ENCODE data around the gene RGS12.

Gene RGS12

DNA sequence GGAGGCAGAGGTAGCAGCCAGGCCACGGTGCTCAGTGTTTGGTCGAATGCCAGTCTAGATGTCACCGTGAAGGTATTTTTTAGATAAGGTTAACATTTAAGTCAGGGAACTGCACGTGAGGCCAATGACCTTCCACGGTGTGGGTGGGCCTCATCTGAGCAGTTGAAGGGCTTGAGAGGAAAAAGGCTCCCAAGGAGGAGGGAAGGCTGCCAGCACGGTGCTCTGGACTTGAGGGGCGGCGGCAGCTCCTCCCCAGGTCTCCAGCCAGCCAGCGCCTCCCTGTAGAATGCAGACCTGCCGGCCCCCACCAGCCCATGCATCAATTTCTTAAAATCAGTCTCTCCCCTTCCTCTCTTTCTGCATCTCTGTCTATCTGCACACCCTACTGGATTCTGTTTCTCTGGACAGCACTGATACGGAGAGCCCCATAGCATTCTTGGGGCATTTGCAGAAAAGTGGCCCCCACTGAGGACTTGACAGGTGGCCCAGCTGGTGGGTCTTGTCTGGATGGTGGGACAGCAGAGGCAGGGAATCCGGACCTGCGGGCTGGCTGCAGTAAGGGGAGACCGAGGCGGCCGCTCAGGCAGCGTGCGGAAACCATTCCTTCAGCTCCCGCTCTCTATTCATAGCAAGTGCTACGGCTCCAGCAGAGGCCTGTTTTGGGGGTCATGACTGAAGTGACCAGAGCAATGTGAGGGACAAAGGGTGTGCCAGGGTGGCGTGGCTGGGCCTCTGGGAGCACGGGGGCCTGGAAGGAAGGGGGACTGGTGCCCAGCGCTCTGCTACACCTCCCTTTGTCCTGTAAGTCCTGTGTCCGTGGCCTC is 7.9 kb upstream of the RGS12 start:
- DNase-seq = no peak

DNA sequence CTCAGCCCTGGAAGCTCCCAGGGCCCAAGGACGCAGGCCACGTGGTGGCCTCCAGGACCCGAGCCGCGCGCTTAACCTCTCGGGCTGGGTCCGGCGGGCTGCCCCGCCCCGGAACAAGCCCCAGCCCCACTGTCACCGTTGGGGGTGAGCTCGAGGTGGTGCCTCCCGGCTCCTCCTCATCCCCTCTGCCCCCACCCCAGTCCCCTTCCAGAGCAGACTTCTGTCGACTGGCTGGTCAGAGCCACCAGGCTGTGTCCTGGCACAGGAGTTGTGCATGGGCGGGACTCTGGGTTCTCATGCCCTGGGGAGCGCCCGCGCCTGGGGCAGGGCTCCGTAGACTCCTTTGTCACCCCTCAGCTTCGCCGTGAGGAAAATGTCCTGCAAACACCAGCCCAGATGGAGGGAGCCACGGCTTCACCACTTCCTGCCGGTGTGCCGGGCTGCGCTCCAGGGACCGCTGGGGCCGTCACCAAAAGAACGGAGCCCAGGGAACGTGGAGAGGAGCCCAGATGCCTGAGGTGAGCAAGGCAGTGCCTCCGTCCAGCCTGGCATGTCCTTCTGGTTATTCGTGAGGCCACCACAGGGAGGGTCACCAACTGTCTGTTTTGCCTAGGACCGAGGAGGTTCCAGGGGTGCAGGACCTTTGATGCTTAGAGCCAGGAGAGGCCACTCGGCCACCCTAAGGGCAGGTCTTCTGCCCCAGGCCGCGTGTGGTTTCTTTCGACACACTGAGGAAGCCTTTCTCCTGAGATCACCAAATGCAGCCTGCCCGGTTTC is 7.1 kb upstream of the RGS12 start:
- DNase-seq = no peak

DNA sequence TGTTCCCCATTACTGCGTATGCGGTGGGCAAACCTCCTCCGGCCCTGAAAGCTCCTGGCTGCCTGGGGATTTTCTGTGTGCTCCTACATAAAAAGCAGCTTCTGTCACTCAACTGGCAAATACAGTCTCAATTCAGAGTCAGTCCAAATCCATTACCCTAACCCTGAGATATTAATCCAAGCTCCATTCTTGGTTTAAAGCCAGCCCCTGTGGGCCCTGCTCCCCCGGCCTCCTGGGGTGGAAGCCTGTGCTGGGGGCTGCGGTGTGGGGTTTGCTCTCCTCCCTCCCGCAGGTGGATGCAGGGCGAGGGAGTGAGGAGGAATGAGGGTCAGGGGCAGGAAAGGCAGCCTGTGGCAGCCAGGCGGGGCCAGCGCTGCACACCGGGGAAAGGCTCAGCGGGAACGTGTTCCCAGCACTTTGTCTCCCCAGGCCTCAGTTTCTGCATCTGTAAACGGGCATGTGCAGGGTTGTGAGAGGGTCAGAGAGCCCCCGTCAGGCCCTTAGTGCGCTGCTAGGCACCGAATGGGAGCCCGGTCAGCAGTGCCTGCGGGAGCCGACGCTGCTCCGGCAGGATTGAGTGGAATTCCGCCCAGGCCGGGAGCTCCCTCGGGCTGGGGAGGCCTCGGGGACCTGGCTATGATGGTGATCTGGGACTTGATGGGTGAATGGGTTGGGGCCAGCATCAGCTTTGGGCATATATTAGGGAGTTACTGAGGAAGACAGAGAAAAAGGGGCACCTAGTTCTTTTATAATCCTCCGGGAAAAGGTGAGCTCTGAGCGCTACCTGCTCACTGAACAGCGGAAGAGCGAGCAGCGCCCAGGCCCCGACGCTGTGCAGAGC is 6.3 kb upstream of the RGS12 start:
- no peak for DNase-seq

DNA sequence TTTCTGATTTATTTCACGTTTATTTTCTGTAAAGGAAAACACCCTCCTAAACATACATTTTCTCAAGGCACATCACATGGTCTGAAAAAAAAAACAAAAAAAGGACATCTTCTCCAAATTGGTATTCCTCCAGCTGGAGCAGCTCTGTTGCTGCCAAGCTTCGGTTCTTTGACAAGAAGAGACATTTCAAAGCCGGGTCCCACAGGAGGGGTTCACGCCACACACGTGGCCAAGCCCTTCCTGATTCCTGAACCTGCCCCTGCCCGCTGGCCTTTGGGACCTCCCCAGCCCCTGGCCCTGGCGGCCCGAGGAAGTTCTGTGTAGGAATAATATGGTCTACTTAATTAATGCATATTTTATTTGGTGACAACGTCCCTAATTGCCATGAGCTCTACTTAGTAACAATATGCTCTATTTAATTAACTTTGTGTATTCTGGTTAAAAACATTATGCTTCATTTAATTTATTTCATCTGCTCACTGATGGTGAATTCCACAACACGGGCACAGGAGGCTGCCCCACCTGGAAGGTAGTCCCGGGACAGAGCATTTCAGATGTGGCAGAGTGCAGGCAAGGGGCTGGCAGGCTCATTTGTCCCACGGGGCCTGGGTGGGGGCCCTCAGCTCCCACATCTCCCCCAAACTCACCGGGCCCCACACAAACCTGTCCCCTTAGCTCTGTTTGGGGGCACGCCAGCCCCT is 5.4 kb upstream of the RGS12 start:
- no peak for DNase-seq

DNA sequence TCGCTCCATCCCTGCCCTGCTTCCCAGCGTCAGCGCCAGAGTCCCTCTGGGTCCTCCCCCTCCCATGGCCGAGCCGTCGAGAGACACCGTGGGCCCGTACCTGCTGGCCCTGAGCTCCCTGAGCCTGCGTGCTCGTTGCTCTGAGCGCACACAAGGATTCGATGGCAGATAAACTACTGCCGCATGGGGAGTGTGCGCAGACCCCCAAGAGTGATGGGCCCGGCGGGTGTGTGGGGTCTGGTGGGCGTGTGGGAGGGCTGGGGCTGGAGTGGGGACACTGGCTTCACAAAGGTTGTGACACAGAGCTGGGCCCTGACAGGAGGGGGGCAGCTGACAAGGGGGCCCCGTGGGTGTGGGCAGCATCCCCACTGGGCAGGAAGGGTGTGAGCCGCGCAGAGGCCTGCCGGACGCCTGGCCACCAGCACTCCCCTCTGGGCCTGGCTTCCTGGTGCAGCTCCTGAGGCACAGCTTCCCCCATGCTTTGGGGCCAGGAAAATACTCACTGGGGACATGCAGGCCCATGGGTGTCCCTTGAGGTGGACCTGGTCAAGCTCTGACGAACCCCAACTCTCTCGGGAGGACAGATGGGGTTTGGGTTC is 4.8 kb upstream of the RGS12 start:
- DNase-seq = no peak

DNA sequence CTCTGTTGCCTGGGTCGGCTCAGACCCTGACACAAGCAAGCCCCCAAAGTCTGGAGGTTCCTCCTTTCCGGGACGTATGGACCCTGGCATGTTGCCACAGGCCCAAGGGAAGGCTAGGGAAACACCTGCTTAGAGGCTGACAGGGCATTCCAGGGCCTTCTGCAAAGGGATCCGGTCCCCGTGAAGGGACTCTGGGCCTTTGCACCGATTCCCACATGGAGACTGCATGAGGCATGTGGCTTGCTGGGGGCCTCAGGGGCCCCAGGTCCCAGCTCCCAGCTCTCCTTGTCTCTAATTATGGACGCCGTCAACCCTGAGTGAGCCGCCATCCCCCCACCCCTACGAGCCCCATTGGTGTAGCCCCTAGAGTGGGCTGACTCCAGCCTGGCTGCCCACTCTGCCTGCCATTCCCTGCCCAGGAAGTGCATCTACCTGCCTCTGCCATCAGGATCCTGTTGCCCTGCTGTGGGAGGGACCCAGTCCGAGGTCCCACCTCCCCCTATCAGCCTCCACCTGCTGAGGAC is 4.2 kb upstream of the RGS12 start:
- DNase-seq = no peak

DNA sequence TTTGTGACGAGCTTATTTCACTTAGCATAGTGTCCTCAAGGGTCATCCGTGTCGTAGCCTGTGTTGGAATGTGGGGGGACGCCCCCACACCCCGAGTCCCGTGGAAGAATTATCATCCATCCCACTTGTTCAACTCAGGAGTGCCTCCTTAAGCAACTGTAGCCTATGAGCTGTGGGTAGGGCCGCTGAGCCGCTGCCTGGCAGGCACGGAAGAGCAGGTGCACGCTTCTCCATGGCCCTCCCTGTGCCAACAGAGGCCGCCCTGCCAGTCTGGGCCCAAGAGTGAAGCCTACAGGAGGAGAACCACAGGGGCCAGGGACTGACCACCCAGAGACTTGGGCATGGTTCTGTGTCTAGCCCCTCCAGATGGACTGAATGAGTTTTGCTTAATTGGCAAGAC is 2.3 kb upstream of the RGS12 start:
- no peak for DNase-seq

DNA sequence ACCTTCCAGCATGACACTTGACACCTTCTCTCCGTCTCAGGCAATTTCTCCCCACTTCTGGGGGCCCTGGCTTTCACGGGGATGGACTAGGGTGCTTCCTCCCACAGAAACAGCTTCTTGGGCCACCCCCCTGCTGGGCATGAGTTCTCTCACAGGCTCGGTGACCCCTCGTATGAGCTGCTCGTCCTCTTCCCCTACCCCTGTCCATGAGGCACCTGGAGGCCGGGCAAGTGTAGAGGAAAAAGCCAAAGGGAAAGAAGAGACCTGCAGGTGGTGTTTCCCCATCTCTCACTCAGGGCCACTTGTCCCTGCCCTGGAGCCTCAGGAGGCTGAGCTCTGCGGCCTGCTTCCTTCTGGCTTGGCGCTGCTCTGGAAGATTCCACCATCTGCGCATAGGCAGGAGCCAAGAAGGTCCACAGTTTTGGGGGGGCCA is 1.9 kb upstream of the RGS12 start:
- DNase-seq = no peak

DNA sequence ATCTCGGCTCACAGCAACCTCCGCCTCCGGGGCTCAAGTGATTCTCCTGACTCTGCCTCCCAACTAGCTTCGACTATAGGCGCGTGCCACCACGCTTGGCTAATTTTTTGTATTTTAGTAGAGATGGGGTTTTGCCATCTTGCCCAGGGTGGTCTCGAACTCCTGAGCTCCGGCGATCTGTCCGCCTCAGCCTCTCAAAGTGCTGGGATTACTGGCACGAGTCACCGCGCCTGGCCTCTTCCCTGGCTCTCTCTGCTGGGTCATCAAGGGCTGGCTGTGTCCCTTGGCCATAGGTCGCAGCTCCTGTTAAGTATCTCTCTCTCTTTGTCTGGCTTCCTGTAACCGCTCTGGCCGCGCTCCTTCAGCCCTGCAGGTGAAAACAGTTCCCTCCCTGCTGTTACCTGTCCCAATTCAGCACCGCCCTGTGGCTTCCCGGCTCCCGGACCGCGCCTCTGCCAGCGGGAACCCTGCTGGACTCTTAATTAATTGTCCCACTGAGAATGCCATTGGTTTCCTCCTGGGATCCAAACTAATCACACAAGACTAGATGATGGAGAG is 1.3 kb upstream of the RGS12 start:
- peak in 2 of 3 experiments; percentile 52 to 85 for DNase-seq

DNA sequence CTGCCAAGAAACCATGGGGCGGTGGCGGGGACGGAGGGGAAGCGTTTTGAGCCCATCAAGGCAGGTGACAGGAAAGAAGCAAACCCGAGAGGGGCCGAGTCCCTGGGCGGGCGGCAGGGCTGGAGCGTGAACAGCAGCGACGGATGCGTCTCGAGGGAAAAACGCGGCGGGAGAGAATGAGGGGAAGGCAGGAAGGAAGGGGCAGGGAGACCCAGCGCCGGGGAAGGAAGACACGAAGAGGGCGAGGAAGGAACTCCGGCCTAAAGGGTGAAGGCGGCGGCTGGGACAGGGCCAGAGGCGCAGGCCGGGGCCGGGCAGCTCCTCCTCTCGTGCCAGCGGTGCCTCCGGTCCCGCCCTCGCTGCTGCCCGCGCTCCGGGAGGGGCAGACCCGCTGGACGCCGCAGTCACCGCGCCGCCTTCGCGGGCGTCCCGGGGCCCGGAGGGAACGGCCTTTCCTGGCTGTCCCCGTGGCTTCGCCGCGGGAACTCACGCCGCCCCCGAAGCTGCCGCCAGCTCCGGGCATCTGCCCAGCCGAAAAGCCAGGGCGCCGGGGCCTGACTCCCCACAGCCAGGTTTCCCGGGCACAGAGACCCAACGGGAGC is 751 bp upstream of the RGS12 start:
- DNase-seq = peak in 2 of 3 experiments; percentile 63 to 80

DNA sequence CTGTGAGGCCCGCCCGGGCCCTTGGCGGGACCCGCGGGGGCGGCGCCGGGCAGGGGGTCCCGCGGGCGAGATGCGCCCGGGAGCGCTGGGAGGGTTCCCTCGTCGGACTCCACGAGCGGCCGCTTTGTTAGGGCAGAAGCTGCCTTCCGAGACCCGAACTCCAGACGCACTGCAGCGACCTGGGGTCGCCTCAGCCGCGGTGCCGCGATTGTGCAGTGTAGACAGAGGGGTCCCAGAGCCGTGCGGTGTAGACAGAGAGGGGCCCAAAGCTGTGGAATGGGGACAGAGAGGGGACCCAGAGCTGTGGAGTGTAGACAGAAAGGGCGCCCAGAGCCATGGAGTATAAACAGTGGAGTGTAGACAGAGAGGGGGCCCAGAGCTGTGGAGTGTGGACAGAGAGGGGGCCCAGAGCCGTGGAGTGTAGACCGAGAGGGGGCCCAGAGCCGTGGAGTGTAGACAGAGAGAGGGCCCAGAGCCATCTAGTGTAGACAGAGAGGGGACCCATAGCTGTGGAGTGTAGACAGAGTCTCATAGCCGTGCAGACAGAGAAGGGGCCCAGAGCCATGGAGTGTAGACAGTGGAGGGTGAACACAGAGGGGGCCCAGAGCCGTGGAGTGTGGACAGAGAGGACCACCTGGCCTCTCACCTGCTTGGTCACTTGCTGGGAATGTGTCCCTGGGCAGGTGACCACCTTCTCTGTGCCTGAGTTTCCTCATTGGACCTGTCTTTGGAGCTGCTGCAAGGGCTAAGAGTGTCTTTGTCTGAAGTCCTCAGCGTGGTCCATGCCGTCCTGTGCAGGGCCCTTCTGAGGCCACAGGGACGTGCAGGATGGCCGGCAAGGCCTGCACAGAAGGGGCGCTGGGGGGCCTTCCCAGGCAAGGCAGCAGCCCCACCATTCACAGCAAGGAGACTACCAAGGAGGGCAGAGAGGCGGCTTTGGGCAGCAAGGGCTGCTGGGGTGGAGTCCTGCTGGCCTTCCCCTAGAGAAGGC is 875 bp downstream of the RGS12 start:
- peak; percentile 21 to 59 (median 58) for DNase-seq

DNA sequence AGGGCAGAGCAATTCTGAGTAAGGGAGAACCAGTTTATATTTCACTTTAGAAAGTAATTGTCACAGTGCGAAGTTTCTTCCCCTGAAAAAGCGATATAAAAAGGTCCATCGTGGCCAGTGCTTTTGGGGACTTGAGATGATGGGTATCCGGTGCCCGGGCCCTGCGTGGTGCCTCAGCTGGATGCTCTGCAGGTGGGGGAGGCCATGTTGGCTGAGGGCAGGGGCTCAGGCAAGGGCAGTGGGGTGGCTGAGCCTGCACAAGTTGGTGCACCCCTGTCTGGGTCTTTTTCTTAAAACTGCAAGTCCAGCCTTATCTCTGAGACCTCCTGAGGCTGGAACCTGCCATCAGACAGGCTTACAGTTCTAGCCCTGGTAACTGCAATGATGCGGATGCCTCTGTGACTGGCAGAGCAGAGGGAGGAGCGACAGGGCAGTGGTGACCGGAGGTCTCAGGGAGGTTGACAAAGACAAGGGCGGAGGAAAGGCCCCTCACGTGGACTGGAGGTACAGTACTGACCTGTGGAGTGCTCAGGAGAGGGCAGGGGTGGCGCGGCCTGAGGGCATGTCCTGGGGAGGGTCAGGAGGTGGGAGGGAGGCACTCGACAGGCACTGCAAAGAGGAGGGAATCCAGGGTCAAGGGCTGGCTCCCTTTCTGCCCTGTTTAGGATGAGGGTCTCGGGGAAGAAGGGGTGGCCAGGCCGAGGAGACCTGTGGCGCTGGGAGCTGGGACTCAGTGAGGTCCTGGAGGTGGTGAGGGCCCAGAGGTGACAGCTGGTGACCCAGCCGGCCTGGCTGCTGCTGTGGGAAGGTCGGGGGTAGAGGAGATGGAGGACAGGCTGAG is 1.8 kb downstream of the RGS12 start:
- DNase-seq = no peak

DNA sequence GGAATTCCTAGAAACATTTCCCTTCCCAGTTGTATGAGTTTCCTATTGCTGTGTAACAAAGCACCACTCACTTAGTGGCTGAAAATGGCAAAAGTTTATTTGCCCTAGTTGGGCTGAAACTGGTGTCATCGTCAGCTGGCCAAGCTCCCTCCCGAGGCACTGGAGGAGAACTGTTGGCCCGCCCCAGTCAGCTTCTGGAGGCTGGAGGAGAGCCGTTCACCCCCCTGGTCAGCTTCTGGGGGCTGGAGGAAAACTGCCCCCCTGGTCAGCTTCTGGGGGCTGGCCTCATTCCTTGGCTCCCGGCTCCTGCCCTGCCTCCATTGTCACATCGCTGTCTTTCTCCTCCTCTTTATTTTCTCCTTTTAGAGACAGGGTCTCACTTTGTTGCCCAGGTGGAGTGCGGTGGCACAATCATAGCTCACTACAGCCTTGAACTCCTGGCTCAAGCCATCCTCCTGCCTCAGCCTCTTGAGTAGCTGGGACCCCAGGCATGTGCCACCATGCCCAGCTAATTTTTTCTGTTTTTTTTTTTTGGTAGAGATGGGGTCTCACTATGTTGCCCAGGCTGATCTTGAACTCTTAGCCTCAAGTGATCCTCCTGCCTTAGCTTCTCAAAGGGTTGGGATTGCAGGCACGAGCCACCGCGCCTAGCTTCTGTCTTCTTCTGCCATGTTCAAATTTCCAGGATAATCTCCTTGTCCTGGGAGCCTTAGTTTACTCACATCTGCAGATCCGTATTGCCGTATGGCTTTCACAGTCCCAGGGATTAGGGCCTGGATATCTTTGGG is 3.2 kb downstream of the RGS12 start:
- no peak for DNase-seq

DNA sequence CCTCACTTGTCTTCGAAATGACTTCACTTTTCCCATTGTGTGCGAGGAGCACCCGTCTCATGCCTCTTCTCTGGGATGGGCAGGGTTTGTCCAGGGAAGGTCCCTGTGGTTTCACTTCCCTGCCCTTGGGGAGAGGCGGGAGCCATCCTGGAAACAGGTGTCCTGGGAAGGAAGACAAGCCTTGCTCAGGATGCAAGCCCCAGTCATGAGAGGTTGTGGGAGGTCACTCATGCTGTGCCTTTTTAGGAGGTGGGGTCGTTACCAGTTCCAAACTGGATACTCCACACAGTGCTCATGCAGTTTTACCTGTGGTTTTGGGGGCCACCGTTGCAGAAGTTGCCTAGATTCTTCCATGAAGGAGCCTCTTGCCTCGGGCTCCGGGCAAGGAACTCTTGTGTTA is 3.8 kb downstream of the RGS12 start:
- DNase-seq = no peak

DNA sequence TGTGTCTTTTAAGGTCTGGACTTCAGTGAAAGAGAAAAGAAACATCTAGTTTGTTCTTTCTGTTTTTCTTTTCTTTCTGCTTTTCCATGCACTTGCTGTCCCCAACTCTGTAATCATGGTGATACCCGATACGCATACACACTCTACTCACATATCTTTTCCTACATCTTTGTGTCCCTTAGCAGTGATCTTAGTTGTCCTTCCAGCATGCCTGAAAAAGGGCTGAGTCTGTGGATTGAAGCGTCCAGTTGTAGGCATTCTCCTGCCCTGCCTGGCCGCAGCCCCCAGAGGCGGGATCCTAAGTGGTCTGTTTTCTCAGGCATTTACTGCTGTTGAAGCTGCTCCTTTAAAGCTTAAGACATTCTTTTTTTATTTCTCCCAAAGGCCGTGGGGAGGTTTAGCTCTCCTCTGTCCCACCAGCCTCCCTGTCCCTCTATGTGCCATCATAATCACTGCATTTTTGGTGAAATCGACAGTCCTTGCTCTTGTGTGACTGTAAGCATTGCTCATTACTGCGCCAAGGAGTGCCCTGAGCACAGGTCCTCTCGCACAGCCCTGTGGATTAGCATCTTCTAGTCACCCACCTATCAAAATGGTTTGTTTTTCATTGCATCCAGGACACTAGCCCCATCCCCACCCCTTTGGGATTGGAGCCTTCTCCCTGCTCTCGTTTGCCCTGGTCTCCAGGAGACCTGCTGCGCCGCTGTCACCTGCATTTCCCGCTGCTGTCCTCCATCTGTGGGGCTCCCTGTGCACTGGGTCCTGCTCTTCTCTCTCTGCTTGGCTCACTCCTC is 4.4 kb downstream of the RGS12 start:
- DNase-seq = no peak

DNA sequence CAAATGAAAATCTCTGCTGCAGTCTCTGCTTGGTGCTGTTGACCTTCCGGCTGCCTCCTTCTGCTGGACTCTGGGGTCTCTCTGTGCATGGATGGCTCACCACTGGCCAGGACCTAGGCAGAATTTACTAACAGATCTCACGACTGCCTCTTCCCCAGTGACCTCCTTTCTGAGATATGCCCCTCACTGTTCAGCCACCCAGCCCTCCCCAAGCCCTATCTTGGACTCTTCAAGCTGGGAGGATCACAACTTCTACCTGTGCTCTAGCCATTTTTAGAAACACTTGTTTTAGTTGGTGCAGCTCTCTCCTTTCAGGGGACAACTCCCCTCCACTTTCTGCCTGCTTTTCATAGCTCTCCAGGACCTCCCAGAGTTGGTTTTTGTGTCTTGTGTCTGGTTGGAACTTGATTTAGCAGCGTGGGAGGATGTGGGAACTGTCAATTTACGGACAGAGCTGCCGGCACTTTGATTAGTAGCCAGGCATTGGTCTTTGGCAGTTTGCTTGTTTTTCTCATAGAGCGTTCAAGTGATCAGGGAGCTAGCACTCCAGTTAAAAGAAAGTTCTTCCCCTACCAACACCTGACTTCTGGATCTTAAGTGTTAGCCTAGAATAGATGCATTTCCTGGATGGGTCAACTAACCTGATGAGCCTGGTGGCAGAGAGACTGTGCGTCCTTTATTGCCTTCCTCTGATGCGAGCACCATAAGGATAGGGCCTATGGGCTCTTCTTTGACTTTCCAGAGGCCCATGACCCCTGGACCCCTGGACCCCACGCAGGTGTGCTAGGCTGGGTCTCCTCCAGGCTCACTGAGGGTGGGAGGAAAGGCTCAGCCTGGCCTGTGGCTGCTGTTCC is 6.5 kb downstream of the RGS12 start:
- DNase-seq = peak in 1 of 3 experiments; percentile 36
